Measurements from ENCODE around the gene SIRT5. TPM values are rescaled to one million over a fixed set of nuclear protein-coding genes. Genes with fewer than 3 reads are reported as not detected.

The SIRT5 gene
- total and polyA plus RNA-seq, 2 donors (not counting 1 experiment from before 2014, with no cell fraction given) = 8.1 to 16.3 TPM

GRCh38 chr6:13635948-13636658 lies 61.7 kb downstream of the SIRT5 start:
- H3K27me3 Mint-ChIP-seq = no peaks in the 10 kb centered on the region
- Histone ChIP-seq H3K4me3 (ENCODE audit: control extremely low read depth in 1 of 5, extremely low read depth in 1 of 5, insufficient read depth in 1 of 5, low read depth in 2 of 5, low read length in 4 of 5) (no peak overlapping the region), H3K9me3 (ENCODE audit: control extremely low read depth in 1 of 3, control insufficient read depth in 2 of 3, insufficient read depth in 1 of 3, low read length in 2 of 3) (no peaks in the 10 kb centered on the region), H3K4me2 (replicated peaks; ENCODE audit: low read depth, low read length, poor library complexity, severe bottlenecking) (no peak overlapping the region), H3K27me3 (replicated peaks in 1 of 4; ENCODE audit: control extremely low read depth in 1 of 4, control insufficient read depth in 3 of 4, insufficient read depth in 4 of 4, low read length in 3 of 4) (no peaks in the 10 kb centered on the region), H3K9ac (ENCODE audit: low read length) (no peak overlapping the region), H3K79me2 (ENCODE audit: control insufficient read depth, insufficient read depth, low read length) (no peaks in the 10 kb centered on the region), H2AFZ (ENCODE audit: insufficient read depth, low read depth, low read length, poor library complexity, severe bottlenecking) (no peak overlapping the region), H3K36me3 (replicated peaks in 1 of 2; ENCODE audit: control extremely low read depth in 1 of 2, control insufficient read depth in 1 of 2, extremely low read depth in 1 of 2, insufficient read depth in 2 of 2, low read length in 1 of 2) (peaks cover 7 to 48% of the 10 kb centered on the region in 2 experiments), H3K4me1 (ENCODE audit: control insufficient read depth in 2 of 2, insufficient read depth in 2 of 2, low read length in 2 of 2) (no peaks in the 10 kb centered on the region), H3K27ac (ENCODE audit: low read length in 2 of 2) (no peak overlapping the region), H4K20me1 (ENCODE audit: control insufficient read depth, insufficient read depth, low read length, poor library complexity, severe bottlenecking) (no peaks in the 10 kb centered on the region)
- no peak overlapping the region for H3K27ac Mint-ChIP-seq
- intact Hi-C loops (cut with micrococcal nuclease) = no loop called here
- peaks cover 10% of the 10 kb centered on the region for H3K4me1 Mint-ChIP-seq
- no peak for TF ChIP-seq EZH2 (IDR thresholded peaks at IDR 0.05; ENCODE audit: borderline replicate concordance, insufficient read depth, low read depth, low read length, poor library complexity, severe bottlenecking)
- no peak for TF ChIP-seq CTCF (IDR thresholded peaks at IDR 0.05)
- ATAC-seq (ENCODE audit: low read depth) (no peak), DNase-seq (no peak)
- no peaks in the 10 kb centered on the region for H3K9me3 Mint-ChIP-seq (ENCODE audit: insufficient read depth)
- POLR2A ChIA-PET = no interaction called here
- CTCF ChIA-PET = interaction anchor here (0.7 to 1.6 kb wide), 4 partner anchors 9 to 725 kb away, joined by 3 to 8 read pairs (median 3); no protein-coding TSS in a partner anchor
- WGBS (ENCODE audit: insufficient coverage) = no CpG with 5 or more reads among the region's 4 CpGs
- no peak overlapping the region for H3K4me3 Mint-ChIP-seq

GRCh38 chr6:13638014-13638413 lies 63.6 kb downstream of the SIRT5 start:
- H3K27ac ChIP-seq (ENCODE audit: low read length in 2 of 2) = no peak overlapping the region
- no CpG with 5 or more reads among the region's 1 CpG for WGBS (ENCODE audit: insufficient coverage)
- no peaks in the 10 kb centered on the region for H3K79me2 ChIP-seq (ENCODE audit: control insufficient read depth, insufficient read depth, low read length)

More at GRCh38 chr6:13638014-13638413, 63.6 kb downstream of the SIRT5 start:
- Mint-ChIP-seq H3K27me3 (no peaks in the 10 kb centered on the region), H3K27ac (no peak overlapping the region), H3K4me1 (peaks cover 10% of the 10 kb centered on the region), H3K9me3 (ENCODE audit: insufficient read depth) (no peaks in the 10 kb centered on the region), H3K4me3 (no peak overlapping the region)
- CTCF ChIA-PET = no interaction called here
- intact Hi-C loops (cut with micrococcal nuclease) = no loop called here
- Histone ChIP-seq H3K4me1 (ENCODE audit: control insufficient read depth in 2 of 2, insufficient read depth in 2 of 2, low read length in 2 of 2) (no peaks in the 10 kb centered on the region), H3K4me3 (ENCODE audit: control extremely low read depth in 1 of 5, extremely low read depth in 1 of 5, insufficient read depth in 1 of 5, low read depth in 2 of 5, low read length in 4 of 5) (no peak overlapping the region), H3K4me2 (replicated peaks; ENCODE audit: low read depth, low read length, poor library complexity, severe bottlenecking) (no peak overlapping the region), H2AFZ (ENCODE audit: insufficient read depth, low read depth, low read length, poor library complexity, severe bottlenecking) (no peak overlapping the region), H3K9ac (ENCODE audit: low read length) (no peak overlapping the region), H3K27me3 (replicated peaks in 1 of 4; ENCODE audit: control extremely low read depth in 1 of 4, control insufficient read depth in 3 of 4, insufficient read depth in 4 of 4, low read length in 3 of 4) (no peaks in the 10 kb centered on the region), H4K20me1 (ENCODE audit: control insufficient read depth, insufficient read depth, low read length, poor library complexity, severe bottlenecking) (no peaks in the 10 kb centered on the region), H3K36me3 (replicated peaks in 1 of 2; ENCODE audit: control extremely low read depth in 1 of 2, control insufficient read depth in 1 of 2, extremely low read depth in 1 of 2, insufficient read depth in 2 of 2, low read length in 1 of 2) (peaks cover 0 to 42% of the 10 kb centered on the region in 2 experiments), H3K9me3 (ENCODE audit: control extremely low read depth in 1 of 3, control insufficient read depth in 2 of 3, insufficient read depth in 1 of 3, low read length in 2 of 3) (no peaks in the 10 kb centered on the region)
- DNase-seq (no peak), ATAC-seq (ENCODE audit: low read depth) (no peak)
- TF ChIP-seq CTCF (IDR thresholded peaks at IDR 0.05) = no peak
- no peak for TF ChIP-seq EZH2 (IDR thresholded peaks at IDR 0.05; ENCODE audit: borderline replicate concordance, insufficient read depth, low read depth, low read length, poor library complexity, severe bottlenecking)
- POLR2A ChIA-PET = interaction anchor here (0.6 kb wide), 1 partner anchor 252 kb away, joined by 8 read pairs; no protein-coding TSS in a partner anchor

Data from B cell (primary cell).